Measurements from ENCODE around the gene CHIC2.
"Not testable (repeated sequence)": the region's sequence is repeated elsewhere in the genome, so short reads cannot be mapped to it uniquely, and the experiment has no call there.

CHIC2 gene

GRCh38 chr4:54061067-54061466 is 3.3 kb downstream of the CHIC2 start:
- H3K4me1 ChIP-seq (ENCODE audit: control insufficient read depth, insufficient read depth, low read length, poor library complexity, severe bottlenecking), result peaks cover 24% of the 10 kb centered on the region
- no peaks in the 10 kb centered on the region for H3K27me3 ChIP-seq (replicated peaks; ENCODE audit: control insufficient read depth, insufficient read depth, low read length, poor library complexity, severe bottlenecking)
- H3K9me3 ChIP-seq (ENCODE audit: control insufficient read depth, low read length), result no peaks in the 10 kb centered on the region
- H3K4me3 ChIP-seq (ENCODE audit: insufficient read depth, low read depth, low read length, poor library complexity, severe bottlenecking), result no peak overlapping the region
- no peaks in the 10 kb centered on the region for H3K36me3 ChIP-seq (ENCODE audit: control insufficient read depth, insufficient read depth, low read length)
- H3K27ac ChIP-seq (ENCODE audit: insufficient read depth, low read length, poor library complexity, severe bottlenecking), result no peak overlapping the region
- no peak for DNase-seq

- H3K36me3 ChIP-seq (ENCODE audit: control insufficient read depth, insufficient read depth, low read length), result no peaks in the 10 kb centered on the region
- H3K4me1 ChIP-seq (ENCODE audit: control insufficient read depth, insufficient read depth, low read length, poor library complexity, severe bottlenecking), result peaks cover 24% of the 10 kb centered on the region
- H3K27ac ChIP-seq (ENCODE audit: insufficient read depth, low read length, poor library complexity, severe bottlenecking), result no peak overlapping the region
- H3K9me3 ChIP-seq (ENCODE audit: control insufficient read depth, low read length), result no peaks in the 10 kb centered on the region
- H3K4me3 ChIP-seq (ENCODE audit: insufficient read depth, low read depth, low read length, poor library complexity, severe bottlenecking), result no peak overlapping the region
- DNase-seq, result no peak
- no peaks in the 10 kb centered on the region for H3K27me3 ChIP-seq (replicated peaks; ENCODE audit: control insufficient read depth, insufficient read depth, low read length, poor library complexity, severe bottlenecking)
These were observed 4.3 kb downstream of the CHIC2 start for GRCh38 chr4:54060116-54060515.

GRCh38 chr4:54058171-54058570 is 6.2 kb downstream of the CHIC2 start:
- peaks cover 24% of the 10 kb centered on the region for H3K4me1 ChIP-seq (ENCODE audit: control insufficient read depth, insufficient read depth, low read length, poor library complexity, severe bottlenecking)
- H3K9me3 ChIP-seq (ENCODE audit: control insufficient read depth, low read length), result no peaks in the 10 kb centered on the region
- no peak overlapping the region for H3K27ac ChIP-seq (ENCODE audit: insufficient read depth, low read length, poor library complexity, severe bottlenecking)
- H3K27me3 ChIP-seq (replicated peaks; ENCODE audit: control insufficient read depth, insufficient read depth, low read length, poor library complexity, severe bottlenecking), result no peaks in the 10 kb centered on the region
- H3K4me3 ChIP-seq (ENCODE audit: insufficient read depth, low read depth, low read length, poor library complexity, severe bottlenecking), result no peak overlapping the region
- DNase-seq, result no peak
- H3K36me3 ChIP-seq (ENCODE audit: control insufficient read depth, insufficient read depth, low read length), result no peaks in the 10 kb centered on the region

GRCh38 chr4:54056360-54056759 is 8.0 kb downstream of the CHIC2 start:
- no peaks in the 10 kb centered on the region for H3K36me3 ChIP-seq (ENCODE audit: control insufficient read depth, insufficient read depth, low read length)
- H3K27ac ChIP-seq (ENCODE audit: insufficient read depth, low read length, poor library complexity, severe bottlenecking), result no peak overlapping the region
- H3K4me3 ChIP-seq (ENCODE audit: insufficient read depth, low read depth, low read length, poor library complexity, severe bottlenecking), result no peak overlapping the region
- H3K9me3 ChIP-seq (ENCODE audit: control insufficient read depth, low read length), result no peaks in the 10 kb centered on the region
- no peaks in the 10 kb centered on the region for H3K27me3 ChIP-seq (replicated peaks; ENCODE audit: control insufficient read depth, insufficient read depth, low read length, poor library complexity, severe bottlenecking)
- peaks cover 17% of the 10 kb centered on the region for H3K4me1 ChIP-seq (ENCODE audit: control insufficient read depth, insufficient read depth, low read length, poor library complexity, severe bottlenecking)
- DNase-seq, result no peak

- DNase-seq, result no peak
These were observed 8.9 kb downstream of the CHIC2 start for GRCh38 chr4:54055494-54055893.

GRCh38 chr4:54054501-54054900 is 9.9 kb downstream of the CHIC2 start:
- peaks cover 20% of the 10 kb centered on the region for H3K4me1 ChIP-seq (ENCODE audit: control insufficient read depth, insufficient read depth, low read length, poor library complexity, severe bottlenecking)
- no peaks in the 10 kb centered on the region for H3K27me3 ChIP-seq (replicated peaks; ENCODE audit: control insufficient read depth, insufficient read depth, low read length, poor library complexity, severe bottlenecking)
- DNase-seq, result no peak
- H3K9me3 ChIP-seq (ENCODE audit: control insufficient read depth, low read length), result no peaks in the 10 kb centered on the region
- no peak overlapping the region for H3K27ac ChIP-seq (ENCODE audit: insufficient read depth, low read length, poor library complexity, severe bottlenecking)
- H3K4me3 ChIP-seq (ENCODE audit: insufficient read depth, low read depth, low read length, poor library complexity, severe bottlenecking), result no peak overlapping the region
- no peaks in the 10 kb centered on the region for H3K36me3 ChIP-seq (ENCODE audit: control insufficient read depth, insufficient read depth, low read length)

More at GRCh38 chr4:54055494-54055893, 8.9 kb downstream of the CHIC2 start:
- Histone ChIP-seq H3K27me3 (replicated peaks; ENCODE audit: control insufficient read depth, insufficient read depth, low read length, poor library complexity, severe bottlenecking) (no peaks in the 10 kb centered on the region), H3K36me3 (ENCODE audit: control insufficient read depth, insufficient read depth, low read length) (no peaks in the 10 kb centered on the region), H3K4me3 (ENCODE audit: insufficient read depth, low read depth, low read length, poor library complexity, severe bottlenecking) (no peak overlapping the region), H3K4me1 (ENCODE audit: control insufficient read depth, insufficient read depth, low read length, poor library complexity, severe bottlenecking) (peaks cover 23% of the 10 kb centered on the region), H3K27ac (ENCODE audit: insufficient read depth, low read length, poor library complexity, severe bottlenecking) (no peak overlapping the region), H3K9me3 (ENCODE audit: control insufficient read depth, low read length) (no peaks in the 10 kb centered on the region)

- not testable (repeated sequence) for H3K36me3 ChIP-seq (ENCODE audit: control insufficient read depth, insufficient read depth, low read length); H3K9me3 ChIP-seq (ENCODE audit: control insufficient read depth, low read length); H3K27ac ChIP-seq (ENCODE audit: insufficient read depth, low read length, poor library complexity, severe bottlenecking); H3K4me3 ChIP-seq (ENCODE audit: insufficient read depth, low read depth, low read length, poor library complexity, severe bottlenecking); DNase-seq; H3K27me3 ChIP-seq (replicated peaks; ENCODE audit: control insufficient read depth, insufficient read depth, low read length, poor library complexity, severe bottlenecking)
- H3K4me1 ChIP-seq (ENCODE audit: control insufficient read depth, insufficient read depth, low read length, poor library complexity, severe bottlenecking), result peaks cover 20% of the 10 kb centered on the region
These were observed 11.1 kb downstream of the CHIC2 start for GRCh38 chr4:54053322-54053721.

GRCh38 chr4:54050214-54050904 is 14.0 kb downstream of the CHIC2 start:
- Histone ChIP-seq H3K9me3 (ENCODE audit: control insufficient read depth, low read length) (no peaks in the 10 kb centered on the region), H3K4me3 (ENCODE audit: insufficient read depth, low read depth, low read length, poor library complexity, severe bottlenecking) (no peak overlapping the region), H3K27me3 (replicated peaks; ENCODE audit: control insufficient read depth, insufficient read depth, low read length, poor library complexity, severe bottlenecking) (no peaks in the 10 kb centered on the region), H3K4me1 (ENCODE audit: control insufficient read depth, insufficient read depth, low read length, poor library complexity, severe bottlenecking) (peaks cover 11% of the 10 kb centered on the region), H3K36me3 (ENCODE audit: control insufficient read depth, insufficient read depth, low read length) (peaks cover 11% of the 10 kb centered on the region), H3K27ac (ENCODE audit: insufficient read depth, low read length, poor library complexity, severe bottlenecking) (no peak overlapping the region)
- no peak for DNase-seq

- not testable (repeated sequence) for H3K27ac ChIP-seq (ENCODE audit: insufficient read depth, low read length, poor library complexity, severe bottlenecking); H3K4me3 ChIP-seq (ENCODE audit: insufficient read depth, low read depth, low read length, poor library complexity, severe bottlenecking); H3K27me3 ChIP-seq (replicated peaks; ENCODE audit: control insufficient read depth, insufficient read depth, low read length, poor library complexity, severe bottlenecking); H3K9me3 ChIP-seq (ENCODE audit: control insufficient read depth, low read length); DNase-seq; H3K4me1 ChIP-seq (ENCODE audit: control insufficient read depth, insufficient read depth, low read length, poor library complexity, severe bottlenecking); H3K36me3 ChIP-seq (ENCODE audit: control insufficient read depth, insufficient read depth, low read length)
These were observed 20.8 kb downstream of the CHIC2 start for GRCh38 chr4:54043630-54044029.

- Histone ChIP-seq H3K27me3 (replicated peaks; ENCODE audit: control insufficient read depth, insufficient read depth, low read length, poor library complexity, severe bottlenecking) (no peaks in the 10 kb centered on the region), H3K27ac (ENCODE audit: insufficient read depth, low read length, poor library complexity, severe bottlenecking) (no peak overlapping the region), H3K36me3 (ENCODE audit: control insufficient read depth, insufficient read depth, low read length) (no peaks in the 10 kb centered on the region), H3K9me3 (ENCODE audit: control insufficient read depth, low read length) (no peaks in the 10 kb centered on the region), H3K4me1 (ENCODE audit: control insufficient read depth, insufficient read depth, low read length, poor library complexity, severe bottlenecking) (no peaks in the 10 kb centered on the region), H3K4me3 (ENCODE audit: insufficient read depth, low read depth, low read length, poor library complexity, severe bottlenecking) (no peak overlapping the region)
- DNase-seq, result no peak
These were observed 22.5 kb downstream of the CHIC2 start for GRCh38 chr4:54041933-54042332.

Measured in effector memory CD4-positive, alpha-beta T cell (primary cell).